Hepatocyte (in vitro differentiated cells): ENCODE data around the gene DNAJC16. TPM values are rescaled to one million over a fixed set of nuclear protein-coding genes. Genes with fewer than 3 reads are reported as not detected.

Experiments used
- DNase-seq: peaks from one replicate; pipeline ENCODE4 v3.0.0-alpha.2; 2016; ENCODE audit warnings: low spot score
- H2AFZ ChIP-seq: fragments of 200-600 bp; sonication (generic); 2 replicates; pipeline ENCODE4 v1.6.0; 2016; ENCODE audit warnings: antibody characterized with exemption, mild to moderate bottlenecking
- H3K27ac ChIP-seq: fragments of 200-600 bp; sonication (generic); 2 replicates; pipeline ENCODE4 v1.5.1; 2016; ENCODE audit warnings: mild to moderate bottlenecking
- H3K27me3 ChIP-seq: fragments of 200-600 bp; sonication (generic); 2 replicates; pipeline ENCODE4 v1.6.1; 2016
- H3K36me3 ChIP-seq: fragments of 200-600 bp; sonication (generic); replicated peaks from 2 replicates; pipeline ENCODE4 v1.5.1; 2016; ENCODE audit warnings: low read depth; ENCODE audit not compliant: insufficient read depth
- H3K4me1 ChIP-seq: fragments of 200-600 bp; sonication (generic); 2 replicates; pipeline ENCODE4 v1.5.1; 2016; ENCODE audit warnings: mild to moderate bottlenecking, moderate library complexity; ENCODE audit not compliant: insufficient read depth
- H3K4me2 ChIP-seq: fragments of 200-600 bp; sonication (generic); 2 replicates; pipeline ENCODE4 v1.6.0; 2016
- H3K4me3 ChIP-seq: fragments of 200-600 bp; sonication (generic); 2 replicates; pipeline ENCODE4 v1.5.1; 2016; ENCODE audit warnings: mild to moderate bottlenecking
- H3K79me2 ChIP-seq: fragments of 200-600 bp; sonication (generic); 2 replicates; pipeline ENCODE4 v1.6.0; 2017; ENCODE audit warnings: mild to moderate bottlenecking
- H3K9me2 ChIP-seq: fragments of 200-600 bp; sonication (generic); replicated peaks from 2 replicates; pipeline ENCODE4 v1.6.0; 2017; ENCODE audit warnings: mild to moderate bottlenecking; ENCODE audit not compliant: insufficient read depth
- H3K9me3 ChIP-seq: fragments of 200-600 bp; sonication (generic); 2 replicates; pipeline ENCODE4 v1.5.1; 2016; ENCODE audit warnings: low read depth, mild to moderate bottlenecking
- H4K20me1 ChIP-seq: fragments of 200-600 bp; sonication (generic); 2 replicates; pipeline ENCODE4 v1.6.0; 2016; ENCODE audit warnings: mild to moderate bottlenecking; ENCODE audit not compliant: insufficient read depth, poor library complexity, severe bottlenecking
- CTCF ChIP-seq: fragments of 200-600 bp; sonication (generic); IDR thresholded peaks from 2 replicates; pipeline ENCODE4 v1.5.1; 2016; ENCODE audit warnings: antibody characterized with exemption, mild to moderate bottlenecking; ENCODE audit not compliant: poor library complexity
- EZH2 ChIP-seq: fragments of 200-600 bp; sonication (generic); IDR thresholded peaks from 2 replicates; pipeline ENCODE4 v1.6.1; 2016; ENCODE audit warnings: antibody characterized with exemption, mild to moderate bottlenecking, borderline replicate concordance
- EZH2phosphoT487 ChIP-seq: fragments of 200-600 bp; sonication (generic); IDR thresholded peaks from one replicate; pipeline ENCODE4 v1.6.1; 2018; ENCODE audit warnings: antibody characterized with exemption, mild to moderate bottlenecking, low read depth, moderate library complexity; ENCODE audit not compliant: unreplicated experiment, severe bottlenecking
- WGBS: methylation state at CpG from one replicate; pipeline ENCODE4 v1.1.6; 2016; ENCODE audit warnings: low lambda C conversion rate; ENCODE audit errors: missing lambda C conversion rate; 5-methylcytosine and 5-hydroxymethylcytosine counted together
- polyA plus RNA-seq: library from polyadenylated mRNA; unstranded; fragments of >200 nt; fragmentation: Nextera tagmentation; extraction: Ambion mirVana; gene quantifications from 2 replicates; pipeline ENCODE4 v1.2.1, GENCODE V29; 2016
- total RNA-seq: library from RNA; depleted of rRNA; stranded (reverse); fragments of >200 nt; gene quantifications from 2 replicates; pipeline ENCODE4 v1.2.3, GENCODE V29; 2014

Gene DNAJC16
- total and polyA plus RNA-seq, 2 experiments from 2014 or later: 9.6 to 21.1 TPM

GRCh38 chr1:15542388-15543250 is 16.0 kb downstream of the DNAJC16 start:
- Histone ChIP-seq H3K9me3 (no peaks in the 10 kb centered on the region), H3K4me2 (no peak overlapping the region), H3K4me1 (no peaks in the 10 kb centered on the region), H3K79me2 (no peaks in the 10 kb centered on the region), H3K4me3 (no peak overlapping the region), H3K9me2 (no peaks in the 10 kb centered on the region), H3K27ac (no peak overlapping the region), H2AFZ (no peak overlapping the region), H3K27me3 (no peaks in the 10 kb centered on the region), H3K36me3 (no peaks in the 10 kb centered on the region), H4K20me1 (no peaks in the 10 kb centered on the region)
- TF ChIP-seq CTCF (no peak), EZH2 (no peak), EZH2phosphoT487 (no peak)
- DNase-seq: no peak
- WGBS: 97% methylated on average over 7 of the region's 7 CpGs

GRCh38 chr1:15543251-15543588 is 16.6 kb downstream of the DNAJC16 start:
- TF ChIP-seq EZH2phosphoT487 (no peak), EZH2 (no peak), CTCF (no peak)
- Histone ChIP-seq H3K79me2 (no peaks in the 10 kb centered on the region), H4K20me1 (no peaks in the 10 kb centered on the region), H3K36me3 (no peaks in the 10 kb centered on the region), H3K9me2 (no peaks in the 10 kb centered on the region), H2AFZ (no peak overlapping the region), H3K9me3 (no peaks in the 10 kb centered on the region), H3K27ac (peak overlapping the region; percentile 14), H3K4me1 (no peaks in the 10 kb centered on the region), H3K4me2 (no peak overlapping the region), H3K27me3 (no peaks in the 10 kb centered on the region), H3K4me3 (no peak overlapping the region)
- 98% methylated on average over 5 of the region's 5 CpGs for WGBS
- no peak for DNase-seq

GRCh38 chr1:15543589-15544568 is 17.2 kb downstream of the DNAJC16 start:
- Histone ChIP-seq H3K79me2 (no peaks in the 10 kb centered on the region), H3K4me1 (no peaks in the 10 kb centered on the region), H3K27ac (peak overlapping the region; percentile 14), H3K9me2 (no peaks in the 10 kb centered on the region), H2AFZ (no peak overlapping the region), H3K4me3 (no peak overlapping the region), H3K36me3 (no peaks in the 10 kb centered on the region), H3K9me3 (no peaks in the 10 kb centered on the region), H3K27me3 (no peaks in the 10 kb centered on the region), H4K20me1 (no peaks in the 10 kb centered on the region), H3K4me2 (no peak overlapping the region)
- TF ChIP-seq EZH2phosphoT487 (no peak), CTCF (no peak), EZH2 (no peak)
- 86% methylated on average over 12 of the region's 12 CpGs for WGBS
- no peak for DNase-seq
